CD4-positive, alpha-beta T cell treated with Interleukin-4 for 1 hour (primary cell): Measurements from ENCODE around the gene PPP1R12B.
"Not testable (repeated sequence)": the region's sequence is repeated elsewhere in the genome, so short reads cannot be mapped to it uniquely, and the experiment has no call there.

ENCODE experiments used
- DNase-seq, 2 donors: peaks; one replicate each; pipeline ENCODE4 v3.0.0-alpha.2; 2020 to 2022

Gene PPP1R12B

GRCh38 chr1:202565890-202566602 is 217.5 kb downstream of the PPP1R12B start:
- DNase-seq, result peak in 1 of 2 donors; percentile 13

DNA sequence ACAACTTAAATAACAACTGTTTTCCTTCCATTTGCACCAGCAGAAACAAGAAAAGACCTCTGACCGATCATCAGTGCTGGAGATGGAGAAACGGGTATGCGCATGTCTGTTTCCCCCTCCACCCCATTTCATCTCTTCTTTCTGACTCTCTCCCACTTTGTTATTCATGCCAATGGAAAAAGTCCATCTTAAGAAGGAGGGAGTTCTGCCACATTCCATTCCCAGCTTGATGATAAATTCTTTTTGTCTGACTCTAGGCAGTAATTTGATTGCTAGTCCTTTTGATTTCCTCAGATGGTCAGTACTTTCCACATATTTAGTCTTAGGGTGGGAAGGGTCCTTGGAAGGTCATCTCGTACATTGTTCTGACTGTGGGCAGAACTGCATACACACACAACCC is 219.2 kb downstream of the PPP1R12B start:
- no peak for DNase-seq

- no peak for DNase-seq
Observed at GRCh38 chr1:202568410-202568809, 219.9 kb downstream of the PPP1R12B start.

DNA sequence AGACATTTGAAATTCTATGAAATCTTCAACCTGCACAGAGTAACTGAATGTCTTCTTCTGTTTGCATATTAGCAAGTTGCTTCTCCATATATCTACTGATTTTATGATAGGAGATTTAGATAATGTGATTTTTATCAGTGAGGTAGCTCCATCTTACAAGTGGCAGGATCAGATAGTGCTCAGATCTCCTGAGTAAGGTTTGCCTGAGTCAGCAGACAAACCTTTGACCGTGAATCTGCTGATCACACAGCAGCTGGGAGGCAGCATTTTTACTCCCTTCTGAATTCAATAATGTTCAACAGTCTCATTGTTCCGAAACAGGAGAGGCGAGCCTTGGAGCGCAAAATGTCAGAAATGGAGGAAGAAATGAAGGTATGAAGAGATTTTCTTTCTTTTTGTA is 220.3 kb downstream of the PPP1R12B start:
- DNase-seq, result no peak

- DNase-seq, result no peak
Observed at GRCh38 chr1:202569393-202570322, 221.2 kb downstream of the PPP1R12B start.

GRCh38 chr1:202571719-202572339 is 223.3 kb downstream of the PPP1R12B start:
- peak; percentile 17 to 25 for DNase-seq

DNA sequence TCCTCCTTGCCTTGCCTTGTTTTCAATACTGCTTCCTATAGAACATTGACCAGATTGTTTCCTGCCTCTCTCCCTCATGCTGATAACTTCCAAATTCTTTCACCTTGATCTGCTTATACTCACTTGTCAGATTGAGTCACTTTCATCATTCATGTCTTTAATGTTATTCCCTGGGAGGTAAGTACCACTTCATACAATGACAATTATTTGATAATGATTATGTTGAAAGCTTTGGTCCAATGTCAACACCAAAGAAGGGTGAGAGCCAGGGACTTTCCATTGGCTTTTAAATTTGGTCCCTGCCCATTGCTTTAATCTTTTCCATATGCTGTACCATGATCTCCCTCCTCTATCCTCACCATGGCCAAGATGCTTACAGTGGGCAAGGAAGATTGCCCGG is 224.4 kb downstream of the PPP1R12B start:
- DNase-seq, result no peak

GRCh38 chr1:202575918-202576653 is 227.6 kb downstream of the PPP1R12B start:
- no peak for DNase-seq

GRCh38 chr1:202576816-202577215 is 228.3 kb downstream of the PPP1R12B start:
- DNase-seq, result no peak

DNA sequence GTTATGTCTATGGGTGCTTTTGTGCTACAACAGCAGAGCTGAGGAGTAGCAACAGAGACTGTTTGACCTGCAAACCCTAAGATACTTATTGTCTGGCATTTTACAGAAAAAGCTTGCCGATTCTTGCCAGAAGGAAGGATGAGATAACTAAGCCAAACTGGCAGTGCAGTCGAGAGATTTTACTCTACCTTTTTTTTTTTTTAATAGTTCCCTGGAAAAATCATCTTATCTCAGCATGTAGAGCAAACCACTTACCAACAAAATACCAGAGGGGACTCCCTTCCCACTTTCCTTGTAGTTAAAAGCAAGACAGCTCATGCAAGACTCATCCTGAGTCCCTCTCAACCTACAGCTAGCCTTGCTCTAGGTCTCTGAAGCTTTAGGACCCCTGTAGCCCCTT is 228.9 kb downstream of the PPP1R12B start:
- no peak for DNase-seq

DNA sequence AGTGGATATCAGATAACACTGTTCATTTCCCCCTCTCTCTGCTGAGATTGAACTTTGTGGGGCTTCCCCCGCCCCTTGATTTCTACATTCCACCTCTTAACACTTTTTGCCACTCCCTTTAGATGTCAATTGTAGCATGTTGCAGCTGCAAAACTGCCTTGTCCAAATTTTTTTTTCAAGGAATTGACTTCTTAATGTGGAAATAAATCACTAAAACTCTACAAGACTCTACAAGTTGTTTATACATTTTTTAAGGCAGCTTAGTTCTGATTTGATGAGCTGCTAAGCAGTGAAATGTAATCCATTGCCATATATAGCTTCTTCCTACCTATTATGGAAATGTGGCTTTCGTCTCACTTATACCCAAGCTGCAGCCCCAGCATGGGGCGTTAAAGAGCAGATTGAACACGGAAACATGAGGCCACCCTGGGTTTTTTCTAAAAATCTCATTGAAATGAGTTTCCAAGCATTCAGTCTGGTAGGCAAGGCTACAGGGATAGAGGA is 229.6 kb downstream of the PPP1R12B start:
- no peak for DNase-seq

- no peak for DNase-seq
Observed at GRCh38 chr1:202578565-202578964, 230.1 kb downstream of the PPP1R12B start.

DNA sequence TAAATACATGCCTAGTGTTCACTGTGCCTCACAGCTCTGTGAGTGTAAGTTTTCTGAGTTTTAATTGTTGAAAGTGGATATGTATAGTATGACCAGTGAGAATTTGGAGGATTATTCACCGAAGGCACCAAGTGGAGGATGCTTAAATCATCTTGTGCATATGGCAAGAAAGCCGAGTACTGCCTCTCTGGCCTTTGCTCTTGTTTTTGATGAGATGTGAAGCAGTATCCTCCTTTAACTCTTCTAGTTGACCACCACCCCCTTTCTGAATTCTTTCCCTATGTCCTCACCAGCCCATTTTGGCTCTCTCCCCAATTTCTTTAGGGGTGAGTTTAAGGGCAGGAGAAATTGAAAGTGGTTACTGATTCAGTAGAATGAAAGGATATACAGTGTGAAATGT is 231.3 kb downstream of the PPP1R12B start:
- DNase-seq, result no peak

- DNase-seq, result no peak
Observed at GRCh38 chr1:202580619-202581018, 232.1 kb downstream of the PPP1R12B start.

DNA sequence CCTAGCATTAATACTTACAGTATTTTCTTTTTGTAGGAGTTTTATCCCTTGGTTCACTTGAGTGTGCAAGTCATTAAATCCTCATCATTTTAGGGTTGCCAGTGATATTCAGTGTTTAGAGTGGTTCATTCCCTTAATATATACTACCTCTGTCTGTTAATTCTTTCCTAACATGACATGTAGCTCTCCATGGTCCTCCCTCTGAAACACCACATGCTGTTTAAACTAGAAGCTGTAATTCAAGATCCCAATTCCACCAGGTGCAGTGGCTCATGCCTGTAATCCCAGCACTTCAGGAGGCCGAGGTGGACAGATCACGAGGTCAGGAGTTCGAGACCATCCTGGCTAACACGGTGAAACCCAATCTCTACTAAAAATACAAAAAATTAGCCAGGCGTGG is 233.9 kb downstream of the PPP1R12B start:
- not testable (repeated sequence) for DNase-seq

DNA sequence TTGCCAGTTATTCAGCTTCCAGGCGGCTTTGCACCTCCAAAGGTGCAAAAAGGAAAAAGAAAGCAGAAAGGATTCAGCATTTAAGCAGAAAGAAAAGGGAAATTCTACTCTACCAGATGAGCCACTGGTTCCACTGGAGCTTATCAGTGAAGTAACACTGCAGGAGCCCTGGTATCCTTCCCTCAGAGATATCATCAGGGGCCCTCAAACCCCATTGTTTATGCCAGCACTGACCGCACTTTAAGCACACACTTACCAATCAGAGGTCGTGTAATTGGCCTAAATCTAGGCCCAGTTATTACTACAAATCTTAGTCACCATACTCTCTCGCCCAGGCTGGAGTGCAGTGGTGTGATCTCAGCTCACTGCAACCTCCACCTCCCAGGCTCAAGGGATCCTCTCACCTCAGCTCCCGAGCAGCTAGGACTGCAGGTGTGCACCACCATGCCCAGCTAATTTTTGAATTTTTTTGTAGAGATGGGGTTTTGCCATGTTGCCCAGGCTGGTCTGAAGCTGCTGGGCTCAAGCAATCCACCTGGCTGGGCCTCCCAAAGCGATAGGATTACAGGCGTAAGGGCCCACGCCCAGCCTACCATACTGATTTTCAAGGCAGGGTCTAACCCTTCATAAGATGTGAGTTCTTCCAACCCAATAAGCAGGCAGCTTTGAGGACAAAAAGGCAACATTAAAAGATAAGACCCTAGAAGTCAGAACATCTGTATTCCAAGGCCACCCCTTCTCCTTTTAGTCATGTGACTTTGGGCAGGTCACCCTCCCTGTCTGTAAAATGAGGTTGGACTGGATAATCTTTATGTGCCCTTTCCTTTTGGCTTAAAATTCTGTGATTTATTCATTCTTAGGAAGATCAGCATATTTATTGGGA is 236.4 kb downstream of the PPP1R12B start:
- DNase-seq, result no peak

DNA sequence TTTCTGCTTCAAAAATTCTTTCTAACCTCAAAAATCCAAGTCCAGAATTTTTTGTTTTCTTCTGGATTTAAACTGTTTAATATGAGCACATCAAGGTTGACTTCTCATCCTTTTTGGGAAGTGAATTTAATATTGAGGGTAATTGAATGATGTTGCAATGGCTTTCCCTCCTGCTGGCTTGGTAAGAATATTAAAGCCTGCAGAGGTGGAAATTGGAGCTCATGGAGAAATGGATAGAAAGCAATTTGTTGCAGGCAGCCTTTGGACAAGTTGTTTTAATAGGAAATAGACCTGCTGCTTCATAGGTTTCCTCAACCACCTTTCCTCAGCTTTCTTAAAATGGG is 237.1 kb downstream of the PPP1R12B start:
- DNase-seq, result no peak

DNA sequence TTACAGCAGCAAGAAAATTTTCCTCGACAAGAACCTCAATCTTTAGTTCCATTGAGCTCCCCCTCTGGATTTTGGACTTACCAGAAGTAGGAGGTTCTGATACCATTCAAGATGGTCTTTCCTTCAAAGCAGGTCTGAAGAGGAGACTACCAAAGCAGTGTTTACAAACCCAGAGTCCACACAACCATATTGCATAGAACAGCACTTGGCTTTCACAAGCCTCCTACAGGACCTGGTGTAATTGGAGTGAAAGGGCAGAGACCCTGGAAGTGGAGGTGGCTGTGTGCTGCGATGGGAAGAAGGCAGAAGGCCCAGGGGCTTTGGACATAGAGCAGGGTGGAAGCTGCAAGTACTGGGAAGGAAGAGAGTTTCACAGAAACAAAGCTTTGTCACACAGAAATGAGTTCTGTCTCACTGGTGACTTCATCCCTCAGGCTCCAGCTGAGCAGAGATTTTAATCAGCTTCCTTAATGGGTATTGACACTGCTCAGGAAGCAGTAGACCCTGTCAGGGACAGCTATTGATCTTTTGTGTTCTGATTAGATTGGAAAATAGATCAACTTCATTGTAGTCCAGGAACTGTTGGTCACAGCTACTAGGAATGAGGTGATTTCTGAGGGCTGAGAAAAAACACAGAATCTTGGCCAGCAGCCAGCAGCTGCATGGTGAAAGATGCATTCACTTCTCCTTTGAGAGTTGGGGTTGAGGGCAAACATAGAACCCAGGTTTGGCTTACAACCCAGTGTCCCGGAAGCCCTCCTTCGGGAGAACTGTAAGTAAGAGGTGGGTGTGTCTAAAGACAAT is 237.7 kb downstream of the PPP1R12B start:
- peak in 1 of 2 donors; percentile 29 for DNase-seq

GRCh38 chr1:202586871-202587270 is 238.4 kb downstream of the PPP1R12B start:
- no peak for DNase-seq

GRCh38 chr1:202587859-202588485 is 239.5 kb downstream of the PPP1R12B start:
- no peak for DNase-seq
